GM18507 (cell line): Measurements from ENCODE around the gene LANCL2.

Experiments used
- DNase-seq: peaks from one replicate; pipeline ENCODE4 v3.0.0; 2011; ENCODE audit warnings: low read depth; ENCODE audit not compliant: insufficient read length; ENCODE audit errors: extremely low spot score
- FAIRE-seq: peaks from 2 replicates; lab custom pipeline; 2011; peaks lifted over from hg19 to GRCh38; lab: Jason Lieb, UNC

LANCL2 gene

DNA sequence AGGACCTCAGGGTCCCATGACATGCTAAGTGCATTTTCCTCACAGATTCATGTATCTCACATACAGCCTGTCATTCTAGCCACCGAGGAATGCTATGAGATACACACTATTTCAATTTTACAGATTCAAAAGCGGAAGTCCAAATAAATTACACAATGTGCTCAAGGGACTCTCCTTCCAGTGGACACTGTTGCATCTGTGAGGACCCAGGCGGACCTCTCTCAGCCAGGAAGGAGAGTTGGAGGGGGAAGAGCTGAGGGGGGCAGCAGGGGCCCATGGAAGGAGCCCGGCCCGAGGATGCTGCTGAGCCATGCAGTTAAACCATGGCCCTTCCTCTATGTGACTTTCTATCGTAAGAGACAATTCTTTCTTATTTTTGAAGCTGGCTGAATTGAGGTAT is 113.6 kb downstream of the LANCL2 start:
- FAIRE-seq (peak; percentile 12), DNase-seq (no peak)

DNA sequence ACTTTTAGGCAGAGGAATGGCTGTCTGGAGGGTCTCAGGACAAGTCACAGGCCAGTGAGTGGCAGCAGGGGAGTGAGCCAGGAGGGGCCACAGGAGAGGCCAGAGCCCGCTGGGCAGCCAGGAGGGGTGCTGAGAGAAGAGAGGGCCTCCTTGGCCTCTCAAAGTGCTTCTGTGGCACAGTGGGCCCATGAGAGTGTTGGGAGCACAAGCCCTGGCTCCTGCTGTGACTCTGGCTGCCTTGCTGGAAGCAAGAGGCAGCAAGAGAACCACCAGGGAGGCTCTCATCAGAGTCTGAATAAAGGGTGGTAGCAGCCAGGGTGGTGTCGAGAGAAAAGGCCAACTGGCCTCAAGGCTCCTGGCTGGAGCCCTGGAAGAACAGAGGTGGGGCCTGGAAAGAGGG is 116.0 kb downstream of the LANCL2 start:
- DNase-seq (no peak), FAIRE-seq (no peak)

DNA sequence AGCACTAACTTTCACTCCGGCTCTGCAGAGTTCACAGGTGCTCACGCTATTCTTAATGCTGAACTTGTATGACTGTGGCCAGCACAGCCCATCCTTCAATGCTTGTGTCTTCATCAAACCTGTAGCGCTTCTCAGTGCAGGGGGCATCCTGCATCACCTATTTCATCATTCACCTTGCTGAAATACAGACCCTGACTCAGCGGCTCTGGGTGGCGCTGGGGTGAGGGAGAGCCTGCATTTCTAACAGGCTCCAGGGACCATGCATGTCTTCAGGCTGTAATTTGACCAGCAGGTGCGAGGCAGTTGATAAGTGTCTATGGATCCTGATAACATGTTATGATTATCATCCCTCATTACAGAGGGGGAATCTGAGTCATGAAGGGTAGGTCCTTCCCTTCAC is 117.9 kb downstream of the LANCL2 start:
- no peak for DNase-seq
- no peak for FAIRE-seq
